Mesenchymal stem cell (in vitro differentiated cells and primary cell): ENCODE data around the gene C10orf62.

Experiments
- DNase-seq: peaks from one replicate; pipeline ENCODE4 v3.0.0-alpha.2; 2013
- H2AFZ ChIP-seq: one replicate; pipeline ENCODE4 v1.6.1; 2013; ENCODE audit warnings: low read depth, mild to moderate bottlenecking, control low read depth, inconsistent platforms, low read length, moderate library complexity
- H2AK5ac ChIP-seq: 2 replicates; pipeline ENCODE4 v1.6.1; 2013; ENCODE audit warnings: low read length, moderate library complexity, mild to moderate bottlenecking, inconsistent platforms; ENCODE audit not compliant: severe bottlenecking
- H2BK120ac ChIP-seq: one replicate; pipeline ENCODE4 v1.6.1; 2013; ENCODE audit warnings: low read depth, mild to moderate bottlenecking, inconsistent platforms, low read length, moderate library complexity
- H2BK12ac ChIP-seq, 2 experiments: one replicate each; pipeline ENCODE4 v1.6.1; 2013; ENCODE audit warnings: inconsistent platforms in 2 of 2, low read length in 2 of 2, mild to moderate bottlenecking in 2 of 2, moderate library complexity in 2 of 2, control low read depth in 1 of 2
- H2BK15ac ChIP-seq: one replicate; pipeline ENCODE4 v1.6.1; 2013; ENCODE audit warnings: mild to moderate bottlenecking, low read depth, inconsistent platforms; ENCODE audit not compliant: poor library complexity, severe bottlenecking
- H2BK5ac ChIP-seq: 2 replicates; pipeline ENCODE4 v1.6.1; 2013; ENCODE audit warnings: low read depth, mild to moderate bottlenecking, low read length, control low read depth, inconsistent platforms; ENCODE audit not compliant: poor library complexity, severe bottlenecking
- H3K14ac ChIP-seq, 2 experiments: one replicate each; pipeline ENCODE4 v1.6.1; 2013; ENCODE audit warnings: inconsistent platforms in 2 of 2, low read length in 2 of 2, control low read depth in 1 of 2, mild to moderate bottlenecking in 1 of 2, moderate library complexity in 1 of 2
- H3K18ac ChIP-seq, 2 experiments: one replicate each; pipeline ENCODE4 v1.6.1; 2013; ENCODE audit warnings: inconsistent platforms in 2 of 2, low read length in 2 of 2, control low read depth in 1 of 2, low read depth in 1 of 2, mild to moderate bottlenecking in 1 of 2
- H3K23ac ChIP-seq, 2 experiments: one replicate each; pipeline ENCODE4 v1.6.1; 2013; ENCODE audit warnings: inconsistent platforms in 2 of 2, low read length in 2 of 2, mild to moderate bottlenecking in 2 of 2, moderate library complexity in 2 of 2, control low read depth in 1 of 2
- H3K27ac ChIP-seq: 2 replicates; pipeline ENCODE4 v1.5.1; 2013; ENCODE audit warnings: mild to moderate bottlenecking, moderate library complexity, low read length, control low read depth, inconsistent platforms; ENCODE audit not compliant: poor library complexity, severe bottlenecking
- H3K27me3 ChIP-seq, 2 experiments: 2 replicates each; pipeline versions ENCODE4 v1.6.1 to v1.7.0; 2013; ENCODE audit warnings: low read length in 2 of 2, mild to moderate bottlenecking in 2 of 2, moderate library complexity in 2 of 2, control low read depth in 1 of 2, inconsistent platforms in 1 of 2; ENCODE audit not compliant: control insufficient read depth in 1 of 2, insufficient read depth in 1 of 2
- H3K36me3 ChIP-seq, 2 experiments: 2 replicates each; pipeline versions ENCODE4 v1.6.1 to v1.7.0; 2013; ENCODE audit warnings: low read length in 2 of 2, control low read depth in 1 of 2, inconsistent platforms in 1 of 2, low read depth in 1 of 2, mild to moderate bottlenecking in 1 of 2; ENCODE audit not compliant: insufficient read depth in 2 of 2, control insufficient read depth in 1 of 2
- H3K4ac ChIP-seq, 2 experiments: one replicate each; pipeline ENCODE4 v1.6.1; 2013; ENCODE audit warnings: inconsistent platforms in 2 of 2, low read length in 2 of 2, mild to moderate bottlenecking in 2 of 2, moderate library complexity in 2 of 2, control low read depth in 1 of 2, low read depth in 1 of 2
- H3K4me1 ChIP-seq: 2 replicates; pipeline ENCODE4 v1.6.1; 2013; ENCODE audit warnings: low read depth, low read length, control low read depth; ENCODE audit not compliant: control insufficient read depth, insufficient read depth
- H3K4me2 ChIP-seq: 2 replicates; pipeline ENCODE4 v1.6.1; 2013; ENCODE audit warnings: low read length, mild to moderate bottlenecking, inconsistent platforms; ENCODE audit not compliant: poor library complexity, severe bottlenecking
- H3K4me3 ChIP-seq, 2 experiments: 2 replicates each; pipeline versions ENCODE4 v1.5.1 to v1.7.0; 2013; ENCODE audit warnings: low read length in 2 of 2, mild to moderate bottlenecking in 2 of 2, control low read depth in 1 of 2, low read depth in 1 of 2; ENCODE audit not compliant: insufficient read depth in 1 of 2
- H3K79me1 ChIP-seq: replicated peaks from 2 replicates; pipeline ENCODE4 v1.6.1; 2013; ENCODE audit warnings: mild to moderate bottlenecking, control low read depth, low read length, inconsistent platforms; ENCODE audit not compliant: poor library complexity, severe bottlenecking
- H3K9ac ChIP-seq: 2 replicates; pipeline ENCODE4 v1.7.0; 2013; ENCODE audit warnings: mild to moderate bottlenecking, low read length, moderate library complexity
- H3K9me3 ChIP-seq: 2 replicates; pipeline ENCODE4 v1.7.0; 2013; ENCODE audit warnings: mild to moderate bottlenecking, low read length; ENCODE audit not compliant: control insufficient read depth
- H4K8ac ChIP-seq: one replicate; pipeline ENCODE4 v1.6.1; 2013; ENCODE audit warnings: inconsistent platforms, mild to moderate bottlenecking, low read length, moderate library complexity
- H4K91ac ChIP-seq: one replicate; pipeline ENCODE4 v1.6.1; 2013; ENCODE audit warnings: mild to moderate bottlenecking, low read length, inconsistent platforms
- WGBS: methylation state at CpG from one replicate; pipeline ENCODE4 v1.1.7; 2013; ENCODE audit warnings: mixed read lengths; 5-methylcytosine and 5-hydroxymethylcytosine counted together

C10orf62 gene

GRCh38 chr10:97623277-97623676, 33.8 kb downstream of the C10orf62 start:
- Histone ChIP-seq H4K91ac (no peak overlapping the region), H3K9ac (no peak overlapping the region), H3K27me3 (no peaks in the 10 kb centered on the region), H3K14ac (no peak overlapping the region), H3K36me3 (peaks cover 0 to 5% of the 10 kb centered on the region in 2 experiments), H3K23ac (no peak overlapping the region), H3K9me3 (no peaks in the 10 kb centered on the region), H3K18ac (no peak overlapping the region), H3K4me3 (no peak overlapping the region), H2BK12ac (no peak overlapping the region), H3K27ac (no peak overlapping the region), H3K4me1 (no peaks in the 10 kb centered on the region), H3K4me2 (no peak overlapping the region), H4K8ac (no peak overlapping the region), H3K79me1 (peaks cover 4% of the 10 kb centered on the region), H3K4ac (no peak overlapping the region), H2BK120ac (no peak overlapping the region), H2BK5ac (no peak overlapping the region), H2AK5ac (no peak overlapping the region), H2BK15ac (no peak overlapping the region), H2AFZ (no peak overlapping the region)
- 70% methylated on average over 1 of the region's 1 CpG for WGBS
- DNase-seq: no peak

GRCh38 chr10:97627731-97628130, 38.2 kb downstream of the C10orf62 start:
- H3K36me3 ChIP-seq: no peaks in the 10 kb centered on the region

GRCh38 chr10:97628228-97628627, 38.7 kb downstream of the C10orf62 start:
- peaks cover 12% of the 10 kb centered on the region for H3K79me1 ChIP-seq

More at GRCh38 chr10:97627731-97628130, 38.2 kb downstream of the C10orf62 start:
- Histone ChIP-seq H3K79me1 (peaks cover 7% of the 10 kb centered on the region), H4K8ac (no peak overlapping the region), H3K4me2 (no peak overlapping the region), H3K27ac (no peak overlapping the region), H2AFZ (no peak overlapping the region), H2BK5ac (no peak overlapping the region), H3K14ac (no peak overlapping the region), H2BK120ac (no peak overlapping the region), H3K4ac (no peak overlapping the region), H2BK12ac (no peak overlapping the region), H2BK15ac (no peak overlapping the region), H3K27me3 (no peaks in the 10 kb centered on the region), H3K9ac (no peak overlapping the region), H3K18ac (no peak overlapping the region), H2AK5ac (no peak overlapping the region), H3K4me1 (peaks cover 1% of the 10 kb centered on the region), H3K9me3 (no peaks in the 10 kb centered on the region), H3K4me3 (no peak overlapping the region), H3K23ac (no peak overlapping the region), H4K91ac (no peak overlapping the region)
- no peak for DNase-seq
- 87% methylated on average over 4 of the region's 4 CpGs for WGBS

GRCh38 chr10:97629289-97629688, 39.8 kb downstream of the C10orf62 start:
- H2BK120ac ChIP-seq: no peak overlapping the region
- no peak overlapping the region for H3K23ac ChIP-seq
- H2BK5ac ChIP-seq: no peak overlapping the region
- no peak overlapping the region for H3K18ac ChIP-seq
- no peak overlapping the region for H2BK15ac ChIP-seq
- peaks cover 3% of the 10 kb centered on the region for H3K4me1 ChIP-seq
- H3K27me3 ChIP-seq: no peaks in the 10 kb centered on the region
- 98% methylated on average over 4 of the region's 5 CpGs for WGBS
- DNase-seq: no peak
- H3K9me3 ChIP-seq: no peaks in the 10 kb centered on the region
- H2AFZ ChIP-seq: no peak overlapping the region
- no peak overlapping the region for H3K4me2 ChIP-seq
- no peak overlapping the region for H2AK5ac ChIP-seq
- no peak overlapping the region for H3K27ac ChIP-seq
- no peak overlapping the region for H3K4me3 ChIP-seq
- peaks cover 10% of the 10 kb centered on the region for H3K79me1 ChIP-seq
- no peak overlapping the region for H4K8ac ChIP-seq
- H2BK12ac ChIP-seq: no peak overlapping the region
- H3K36me3 ChIP-seq: no peaks in the 10 kb centered on the region
- H3K9ac ChIP-seq: no peak overlapping the region
- no peak overlapping the region for H4K91ac ChIP-seq
- no peak overlapping the region for H3K4ac ChIP-seq
- H3K14ac ChIP-seq: no peak overlapping the region

More at GRCh38 chr10:97628228-97628627, 38.7 kb downstream of the C10orf62 start:
- WGBS: 89% methylated on average over 3 of the region's 3 CpGs
- no peak overlapping the region for H2BK5ac ChIP-seq
- no peak overlapping the region for H2BK15ac ChIP-seq
- H3K27ac ChIP-seq: no peak overlapping the region
- H2BK12ac ChIP-seq: no peak overlapping the region
- H2BK120ac ChIP-seq: no peak overlapping the region
- H3K4me1 ChIP-seq: peaks cover 1% of the 10 kb centered on the region
- H3K23ac ChIP-seq: no peak overlapping the region
- DNase-seq: no peak
- no peak overlapping the region for H2AK5ac ChIP-seq
- H3K14ac ChIP-seq: no peak overlapping the region
- H2AFZ ChIP-seq: no peak overlapping the region
- H3K18ac ChIP-seq: no peak overlapping the region
- H3K27me3 ChIP-seq: no peaks in the 10 kb centered on the region
- H3K4ac ChIP-seq: no peak overlapping the region
- H4K8ac ChIP-seq: no peak overlapping the region
- no peaks in the 10 kb centered on the region for H3K9me3 ChIP-seq
- no peak overlapping the region for H3K4me2 ChIP-seq
- no peak overlapping the region for H3K9ac ChIP-seq
- no peak overlapping the region for H4K91ac ChIP-seq
- H3K4me3 ChIP-seq: no peak overlapping the region
- H3K36me3 ChIP-seq: no peaks in the 10 kb centered on the region
